Endothelial cell of umbilical vein (primary cell): Measurements from ENCODE around the gene TMC1. TPM values are rescaled to one million over a fixed set of nuclear protein-coding genes. Genes with fewer than 3 reads are reported as not detected.

Experiments
- BruUV-seq: library from RNA; stranded (reverse); fragments of 400-500 nt; replicated peaks from 2 replicates; lab custom pipeline; 2021; lab: Mats Ljungman, UMichigan
- CTCF ChIA-PET: fragments of 300-600, 350-600 bp; sonication (Branson Sonifier 250); formaldehyde crosslinking; loops from one replicate; lab custom pipeline; 2021; ENCODE audit warnings: antibody characterized with exemption, inconsistent platforms; lab: Charles Lee
- POLR2A ChIA-PET: fragments of 300-600, 350-600 bp; sonication (Branson Sonifier 250); formaldehyde crosslinking; loops from one replicate; lab custom pipeline; 2021; ENCODE audit warnings: antibody characterized with exemption, inconsistent platforms; lab: Charles Lee
- DNase-seq: peaks from one replicate; pipeline ENCODE4 v3.0.0-alpha.2; 2011; ENCODE audit warnings: low read depth, low spot score
- FAIRE-seq: peaks from 2 replicates; lab custom pipeline; 2011; peaks lifted over from hg19 to GRCh38; lab: Jason Lieb, UNC
- H2AFZ ChIP-seq: 2 replicates; pipeline ENCODE4 v1.6.0; 2012; ENCODE audit warnings: low read depth, low read length, control low read depth, inconsistent platforms
- H3K27ac ChIP-seq: 2 replicates; pipeline ENCODE4 v1.5.1; 2011; ENCODE audit warnings: low read depth, mild to moderate bottlenecking, control low read depth, low read length, moderate library complexity; ENCODE audit not compliant: insufficient read depth
- H3K27me3 ChIP-seq, 2 experiments: 2 replicates each; pipeline versions ENCODE4 v1.6.0 to v1.6.1; 2011; ENCODE audit warnings: low read length in 2 of 2, mixed read lengths in 1 of 2; ENCODE audit not compliant: control insufficient read depth in 2 of 2, insufficient read depth in 2 of 2
- H3K36me3 ChIP-seq, 2 experiments: 2 replicates in 1 of 2; 3 replicates in 1 of 2; pipeline ENCODE4 v1.5.1; 2011; ENCODE audit warnings: low read length in 2 of 2, mild to moderate bottlenecking in 1 of 2, moderate library complexity in 1 of 2; ENCODE audit not compliant: control insufficient read depth in 2 of 2, insufficient read depth in 2 of 2; ENCODE audit errors: extremely low read depth in 1 of 2
- H3K4me1 ChIP-seq: 3 replicates; pipeline ENCODE4 v1.5.1; 2011; ENCODE audit warnings: mild to moderate bottlenecking, low read length; ENCODE audit not compliant: control insufficient read depth, insufficient read depth; ENCODE audit errors: extremely low read depth
- H3K4me2 ChIP-seq: 2 replicates; pipeline ENCODE4 v1.6.1; 2011; ENCODE audit warnings: low read length, control low read depth, mixed read lengths; ENCODE audit not compliant: insufficient read depth
- H3K4me3 ChIP-seq, 3 experiments: fragments of 200-600 bp in 1 of 3; sonication (generic), shearing (Covaris generic) in 1 of 3; replicated peaks in 1 of 3; 2 replicates each; pipeline ENCODE4 v1.5.1; 2011 to 2016; ENCODE audit warnings: control low read depth in 3 of 3, low read length in 3 of 3, mild to moderate bottlenecking in 2 of 3, inconsistent platforms in 1 of 3, low read depth in 1 of 3, moderate library complexity in 1 of 3; ENCODE audit not compliant: insufficient read depth in 1 of 3
- H3K79me2 ChIP-seq: 2 replicates; pipeline ENCODE4 v1.6.0; 2012; ENCODE audit warnings: low read length, inconsistent platforms; ENCODE audit not compliant: control insufficient read depth, insufficient read depth
- H3K9ac ChIP-seq: replicated peaks from 2 replicates; pipeline ENCODE3; 2011; ENCODE audit warnings: low read length, control low read depth; ENCODE audit not compliant: insufficient read depth; ENCODE audit errors: extremely low read depth
- H3K9me1 ChIP-seq: replicated peaks from 3 replicates; pipeline ENCODE4 v1.6.0; 2011; ENCODE audit warnings: mild to moderate bottlenecking, low read length; ENCODE audit not compliant: control insufficient read depth, insufficient read depth; ENCODE audit errors: extremely low read depth
- H3K9me3 ChIP-seq: replicated peaks from 2 replicates; pipeline ENCODE4 v1.5.1; 2012; ENCODE audit warnings: low read length, inconsistent platforms; ENCODE audit not compliant: control insufficient read depth, insufficient read depth
- H4K20me1 ChIP-seq: replicated peaks from 2 replicates; pipeline ENCODE3; 2011; ENCODE audit warnings: mild to moderate bottlenecking, low read length; ENCODE audit not compliant: control insufficient read depth, insufficient read depth; ENCODE audit errors: extremely low read depth
- CTCF ChIP-seq, 2 donors: IDR thresholded peaks; 1 replicate in 1 of 2; 2 replicates in 1 of 2; pipeline ENCODE4 v1.5.1; 2011; ENCODE audit warnings: low read length in 2 of 2, mild to moderate bottlenecking in 2 of 2, moderate library complexity in 2 of 2, control low read depth in 1 of 2, inconsistent platforms in 1 of 2, low read depth in 1 of 2; ENCODE audit not compliant: insufficient read depth in 1 of 2; ENCODE audit errors: extremely low read depth in 1 of 2
- EZH2 ChIP-seq: IDR thresholded peaks from 2 replicates; pipeline ENCODE4 v1.6.1; 2012; ENCODE audit warnings: borderline replicate concordance, low read depth, mild to moderate bottlenecking, moderate library complexity, low read length, inconsistent platforms; ENCODE audit not compliant: severe bottlenecking
- FOS ChIP-seq: IDR thresholded peaks from 2 replicates; pipeline ENCODE4 v1.6.1; 2011; ENCODE audit warnings: mild to moderate bottlenecking, low read length, moderate library complexity, borderline replicate concordance; ENCODE audit not compliant: insufficient read depth
- GATA2 ChIP-seq: IDR thresholded peaks from 2 replicates; pipeline ENCODE4 v1.7.0; 2011; ENCODE audit warnings: low read depth, mild to moderate bottlenecking, moderate library complexity, mixed read lengths, low read length; ENCODE audit not compliant: insufficient read length, insufficient read depth
- JUN ChIP-seq: IDR thresholded peaks from 2 replicates; pipeline ENCODE4 v1.6.1; 2011; ENCODE audit warnings: borderline replicate concordance, low read depth; ENCODE audit not compliant: insufficient read length, insufficient read depth
- MAX ChIP-seq: IDR thresholded peaks from 2 replicates; pipeline ENCODE4 v1.6.1; 2011; ENCODE audit not compliant: insufficient read depth, insufficient read length
- MYC ChIP-seq: IDR thresholded peaks from one replicate; pipeline ENCODE4 v1.6.1; 2011; ENCODE audit warnings: mild to moderate bottlenecking, low read depth, low read length
- POLR2A ChIP-seq: IDR thresholded peaks from 2 replicates; pipeline ENCODE4 v1.6.1; 2012; ENCODE audit warnings: low read depth, mild to moderate bottlenecking, control low read depth, low read length
- POLR2AphosphoS5 ChIP-seq: IDR thresholded peaks from 2 replicates; pipeline ENCODE4 v1.6.1; 2012; ENCODE audit warnings: low read depth, mild to moderate bottlenecking, control low read depth, low read length, moderate library complexity; ENCODE audit not compliant: insufficient read depth
- dilution Hi-C: fragments of 300-500 bp; cut with MboI; formaldehyde crosslinking; loops from one replicate; pipeline ENCODE4 v1.15.0; 2019; ENCODE audit warnings: low sequenced_read_pairs; ENCODE audit not compliant: extremely low pct_ligation_motif_present
- intact Hi-C: fragments of 100-400 bp; cut with micrococcal nuclease; formaldehyde crosslinking; loops from one replicate; pipeline ENCODE4 v1.10.0; 2022
- polyA plus RNA-seq, 4 experiments: library from polyadenylated mRNA; depleted of rRNA in 3 of 4; stranded (reverse) in 3 of 4; unstranded in 1 of 4; fragments of >200 nt; gene quantifications; 2 replicates each; pipeline versions ENCODE4 v1.2.1 to v1.2.3, GENCODE V29; 2011 to 2012; ENCODE audit warnings: missing spikeins in 1 of 4
- total RNA-seq: library from RNA; stranded (reverse); gene quantifications from 2 replicates; pipeline ENCODE4 v1.2.3, GENCODE V29; 2021

Gene TMC1
- total and polyA plus RNA-seq, 2 donors (not counting 3 experiments of a cell fraction or from before 2014, with no cell fraction given), result 1.5 TPM; not detected in 1

GRCh38 chr9:72596451-72597180, 75.2 kb downstream of the TMC1 start:
- H3K4me3 ChIP-seq, result no peak overlapping the region
- H3K27me3 ChIP-seq, result no peaks in the 10 kb centered on the region
- H3K79me2 ChIP-seq, result no peaks in the 10 kb centered on the region
- H4K20me1 ChIP-seq, result no peaks in the 10 kb centered on the region
- H2AFZ ChIP-seq, result no peak overlapping the region
- ChIA-PET CTCF (interaction anchor here (0.7 to 2.8 kb wide), 5 partner anchors 64 to 316 kb away, joined by 3 to 19 read pairs (median 3); no protein-coding TSS in a partner anchor), POLR2A (no interaction called here)
- no peaks in the 10 kb centered on the region for H3K9me3 ChIP-seq
- no peak overlapping the region for H3K27ac ChIP-seq
- DNase-seq, result no peak
- H3K9me1 ChIP-seq, result no peaks in the 10 kb centered on the region
- dilution Hi-C loops, result no loop called here
- intact Hi-C loops, result no loop called here
- TF ChIP-seq MAX, result no peak
- no peak for TF ChIP-seq POLR2A
- TF ChIP-seq GATA2, result no peak
- no peak for TF ChIP-seq EZH2
- TF ChIP-seq JUN, result no peak
- TF ChIP-seq POLR2AphosphoS5, result no peak
- TF ChIP-seq FOS, result no peak
- TF ChIP-seq MYC, result no peak
- TF ChIP-seq CTCF (IDR thresholded peaks at IDR 0.05; ENCODE audit: extremely low read depth in 1 of 2, insufficient read depth in 1 of 2, low read depth in 1 of 2, low read length in 2 of 2), result no peak
- H3K4me2 ChIP-seq, result no peak overlapping the region
- H3K36me3 ChIP-seq, result no peaks in the 10 kb centered on the region
- BruUV-seq, result no TSS peak
- H3K9ac ChIP-seq, result no peak overlapping the region
- no peak for FAIRE-seq
- H3K4me1 ChIP-seq, result no peaks in the 10 kb centered on the region
